Progenitor cell of endocrine pancreas (in vitro differentiated cells): ENCODE results near the gene YWHAE. TPM values are rescaled to one million over a fixed set of nuclear protein-coding genes. Genes with fewer than 3 reads are reported as not detected.

Experiments used
- DNase-seq: peaks from one replicate; pipeline ENCODE4 v3.0.0; 2021; ENCODE audit warnings: low spot score; ENCODE audit not compliant: unreplicated experiment
- H3K27ac Mint-ChIP-seq: 2 replicates; pipeline ENCODE4 v1.8.0; 2021; ENCODE audit warnings: mild to moderate bottlenecking, moderate library complexity, mixed read lengths
- H3K27me3 Mint-ChIP-seq: 2 replicates; pipeline ENCODE4 v1.8.0; 2021; ENCODE audit warnings: mixed read lengths
- H3K36me3 Mint-ChIP-seq: 2 replicates; pipeline ENCODE4 v1.8.0; 2022; ENCODE audit warnings: mixed read lengths; ENCODE audit not compliant: insufficient read depth
- H3K4me1 Mint-ChIP-seq: 2 replicates; pipeline ENCODE4 v1.8.0; 2021; ENCODE audit warnings: low read depth, mixed read lengths
- H3K4me3 Mint-ChIP-seq: 2 replicates; pipeline ENCODE4 v1.8.0; 2021; ENCODE audit warnings: low read depth, mild to moderate bottlenecking, moderate library complexity, mixed read lengths
- H3K9me3 Mint-ChIP-seq: 2 replicates; pipeline ENCODE4 v1.8.0; 2021; ENCODE audit warnings: low read depth, mixed read lengths
- total RNA-seq: library from RNA; stranded (reverse); gene quantifications from 2 replicates; pipeline ENCODE4 v1.2.1, GENCODE V29; 2021
- TF ChIP-seq, protein P1 (sequence below): fragments of 200-600 bp; sonication (generic); IDR thresholded peaks from one replicate; pipeline ENCODE4 v1.5.0; 2021; ENCODE audit warnings: antibody characterized with exemption, mild to moderate bottlenecking; ENCODE audit not compliant: unreplicated experiment

The YWHAE gene
- total RNA-seq, 1 donor from 2014 or later, result 951 TPM

DNA sequence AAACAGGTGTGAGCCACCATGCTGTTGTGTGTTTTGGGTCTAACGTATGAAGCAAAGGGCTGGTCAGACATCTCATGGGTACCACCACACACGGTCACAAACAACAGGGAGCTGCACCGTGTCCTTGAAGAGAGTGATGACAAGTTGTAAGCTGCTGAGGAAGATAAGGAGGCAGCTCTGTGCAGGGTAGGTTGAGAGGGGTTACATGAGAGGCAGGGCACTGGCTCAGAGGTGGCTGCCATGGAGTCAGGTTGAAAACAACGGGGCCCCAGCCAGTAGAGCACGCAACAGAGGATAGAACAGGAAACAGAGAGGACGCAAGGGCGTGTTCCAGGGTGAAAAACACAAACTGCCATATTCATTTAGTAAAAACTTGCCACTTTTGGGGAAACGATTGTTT lies 68.3 kb downstream of the YWHAE start:
- H3K4me1 Mint-ChIP-seq, result no peaks in the 10 kb centered on the region
- H3K9me3 Mint-ChIP-seq, result no peaks in the 10 kb centered on the region
- no peak for DNase-seq
- H3K27me3 Mint-ChIP-seq, result no peaks in the 10 kb centered on the region
- H3K4me3 Mint-ChIP-seq, result no peak overlapping the region
- no peaks in the 10 kb centered on the region for H3K36me3 Mint-ChIP-seq
- peak overlapping the region; percentile 86 for H3K27ac Mint-ChIP-seq
- TF ChIP-seq, protein P1, sequence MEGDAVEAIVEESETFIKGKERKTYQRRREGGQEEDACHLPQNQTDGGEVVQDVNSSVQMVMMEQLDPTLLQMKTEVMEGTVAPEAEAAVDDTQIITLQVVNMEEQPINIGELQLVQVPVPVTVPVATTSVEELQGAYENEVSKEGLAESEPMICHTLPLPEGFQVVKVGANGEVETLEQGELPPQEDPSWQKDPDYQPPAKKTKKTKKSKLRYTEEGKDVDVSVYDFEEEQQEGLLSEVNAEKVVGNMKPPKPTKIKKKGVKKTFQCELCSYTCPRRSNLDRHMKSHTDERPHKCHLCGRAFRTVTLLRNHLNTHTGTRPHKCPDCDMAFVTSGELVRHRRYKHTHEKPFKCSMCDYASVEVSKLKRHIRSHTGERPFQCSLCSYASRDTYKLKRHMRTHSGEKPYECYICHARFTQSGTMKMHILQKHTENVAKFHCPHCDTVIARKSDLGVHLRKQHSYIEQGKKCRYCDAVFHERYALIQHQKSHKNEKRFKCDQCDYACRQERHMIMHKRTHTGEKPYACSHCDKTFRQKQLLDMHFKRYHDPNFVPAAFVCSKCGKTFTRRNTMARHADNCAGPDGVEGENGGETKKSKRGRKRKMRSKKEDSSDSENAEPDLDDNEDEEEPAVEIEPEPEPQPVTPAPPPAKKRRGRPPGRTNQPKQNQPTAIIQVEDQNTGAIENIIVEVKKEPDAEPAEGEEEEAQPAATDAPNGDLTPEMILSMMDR, result no peak

DNA sequence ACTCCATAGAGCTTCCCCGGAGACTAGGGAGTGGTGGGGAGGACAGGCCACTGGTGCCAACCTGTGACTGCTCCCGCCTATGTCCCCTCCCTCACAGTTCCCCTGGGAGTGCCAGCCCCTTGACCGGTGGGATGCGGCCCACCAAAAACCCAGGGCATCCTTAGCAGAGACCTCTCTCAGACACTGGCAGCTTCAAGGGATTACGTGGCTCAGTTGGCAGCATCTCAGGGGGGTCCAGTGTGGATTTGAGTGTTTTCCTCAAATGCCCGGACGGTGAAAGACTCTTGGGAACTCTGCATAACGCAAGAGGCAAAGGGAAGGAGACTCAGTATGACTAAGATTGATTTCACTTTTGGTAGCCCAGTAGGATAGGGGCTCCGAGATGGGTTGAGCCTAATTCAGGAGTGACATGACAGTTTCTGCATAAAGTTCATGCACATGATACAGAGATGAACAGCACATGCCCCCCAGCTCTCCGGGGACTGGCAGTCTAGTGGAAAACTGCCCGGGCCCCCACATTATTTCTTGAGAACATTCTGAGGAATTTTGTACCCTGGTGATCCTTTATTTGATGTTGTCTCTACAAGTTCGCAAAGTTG lies 70.2 kb downstream of the YWHAE start:
- TF ChIP-seq, protein P1, result no peak
- Mint-ChIP-seq H3K27me3 (peaks cover 4% of the 10 kb centered on the region), H3K9me3 (no peaks in the 10 kb centered on the region), H3K4me1 (no peaks in the 10 kb centered on the region), H3K4me3 (no peak overlapping the region), H3K36me3 (no peaks in the 10 kb centered on the region), H3K27ac (peak overlapping the region; percentile 49)
- no peak for DNase-seq

DNA sequence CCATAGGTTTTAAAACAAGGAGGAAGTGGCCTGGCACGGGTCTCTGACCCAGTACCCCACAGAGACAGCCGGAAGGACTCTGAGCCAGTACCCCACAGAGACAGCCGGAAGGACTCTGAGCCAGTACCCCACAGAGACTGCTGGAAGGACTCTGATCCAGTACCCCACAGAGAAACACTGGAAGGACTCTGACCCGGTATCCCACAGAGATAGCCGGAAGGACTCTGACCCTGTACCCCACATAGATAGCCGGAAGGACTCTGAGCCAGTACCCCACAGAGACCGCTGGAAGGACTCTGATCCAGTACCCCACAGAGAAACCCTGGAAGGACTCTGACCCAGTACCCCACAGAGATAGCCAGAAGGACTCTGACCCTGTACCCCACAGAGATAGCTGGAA lies 71.6 kb downstream of the YWHAE start:
- no peaks in the 10 kb centered on the region for H3K9me3 Mint-ChIP-seq
- DNase-seq, result no peak
- H3K27me3 Mint-ChIP-seq, result peaks cover 8% of the 10 kb centered on the region
- no peaks in the 10 kb centered on the region for H3K4me1 Mint-ChIP-seq
- H3K36me3 Mint-ChIP-seq, result no peaks in the 10 kb centered on the region
- H3K4me3 Mint-ChIP-seq, result no peak overlapping the region
- TF ChIP-seq, protein P1, result no peak
- no peak overlapping the region for H3K27ac Mint-ChIP-seq

DNA sequence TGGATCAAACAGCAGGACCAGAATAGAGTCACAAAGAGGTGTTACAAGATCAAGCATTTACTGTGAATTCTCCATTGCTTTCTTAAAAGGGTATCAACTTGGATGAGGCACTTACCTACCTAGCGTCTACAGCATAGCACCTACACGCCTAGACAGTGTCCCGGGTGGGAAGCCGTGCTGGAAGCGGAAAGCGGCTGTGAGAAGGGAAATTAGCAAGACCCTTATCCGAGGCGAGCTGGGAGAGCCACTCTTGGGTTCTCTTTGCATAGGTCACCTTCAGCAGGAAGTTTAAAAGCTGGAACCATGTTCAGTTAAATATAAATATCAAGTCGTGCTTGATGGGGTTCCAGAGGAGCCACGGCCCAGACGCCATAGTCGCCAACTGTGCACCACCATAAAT lies 74.3 kb downstream of the YWHAE start:
- H3K9me3 Mint-ChIP-seq, result no peaks in the 10 kb centered on the region
- no peaks in the 10 kb centered on the region for H3K36me3 Mint-ChIP-seq
- H3K27ac Mint-ChIP-seq, result no peak overlapping the region
- peaks cover 14% of the 10 kb centered on the region for H3K27me3 Mint-ChIP-seq
- TF ChIP-seq, protein P1, result no peak
- H3K4me1 Mint-ChIP-seq, result no peaks in the 10 kb centered on the region
- H3K4me3 Mint-ChIP-seq, result no peak overlapping the region
- no peak for DNase-seq

DNA sequence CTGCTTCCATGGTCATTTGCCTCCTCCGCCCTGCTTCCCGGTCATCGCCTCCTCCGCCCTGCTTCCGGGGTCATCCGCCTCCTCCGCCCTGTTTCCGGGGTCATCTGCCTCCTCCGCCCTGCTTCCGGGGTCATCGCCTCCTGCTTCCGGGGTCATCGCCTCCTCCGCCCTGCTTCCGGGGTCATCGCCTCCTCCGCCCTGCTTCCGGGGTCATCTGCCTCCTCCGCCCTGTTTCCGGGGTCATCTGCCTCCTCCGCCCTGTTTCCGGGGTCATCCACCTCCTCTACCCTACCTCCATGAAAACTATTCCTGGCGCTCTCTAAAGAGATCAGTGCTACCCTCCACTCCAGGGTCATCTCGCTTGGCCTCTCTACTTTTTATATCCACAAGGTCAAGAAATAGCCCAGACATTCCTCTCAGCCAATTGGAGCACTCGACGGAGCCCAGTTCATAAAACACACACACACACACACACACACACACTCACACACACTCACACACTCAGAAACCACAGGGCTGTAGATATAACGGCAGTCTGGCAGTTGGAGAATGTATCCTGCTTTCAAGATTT lies 75.7 kb downstream of the YWHAE start:
- Mint-ChIP-seq H3K4me1 (no peaks in the 10 kb centered on the region), H3K4me3 (no peak overlapping the region), H3K27ac (no peak overlapping the region), H3K9me3 (no peaks in the 10 kb centered on the region), H3K27me3 (peaks cover 24% of the 10 kb centered on the region), H3K36me3 (no peaks in the 10 kb centered on the region)
- no peak for DNase-seq
- TF ChIP-seq, protein P1, result no peak
